DOHH2 (cell line): ENCODE measurements around the gene PTTG1.
A peak's percentile ranks its signal among the peaks of the same experiment; 100 is the strongest.

ENCODE experiments used
- H3F3A ChIP-seq: fragments of 200-600 bp; sonication (generic), shearing (Covaris generic); 2 replicates; pipeline ENCODE4 v1.6.0; 2016; ENCODE audit warnings: antibody characterized with exemption, mild to moderate bottlenecking; ENCODE audit not compliant: control insufficient read depth, insufficient read depth
- H3K27ac ChIP-seq: fragments of 200-600 bp; sonication (generic); 2 replicates; pipeline ENCODE4 v1.5.1; 2014; ENCODE audit warnings: low read depth, mild to moderate bottlenecking, low read length, moderate library complexity
- H3K27me3 ChIP-seq: fragments of 200-600 bp; sonication (generic); 2 replicates; pipeline ENCODE4 v1.6.1; 2014; ENCODE audit warnings: mild to moderate bottlenecking, low read length, mixed read lengths; ENCODE audit not compliant: control insufficient read depth
- H3K36me3 ChIP-seq: fragments of 200-600 bp; sonication (generic); 2 replicates; pipeline ENCODE4 v1.6.1; 2014; ENCODE audit warnings: mild to moderate bottlenecking, low read length, moderate library complexity, mixed read lengths; ENCODE audit not compliant: control insufficient read depth
- H3K4me1 ChIP-seq: fragments of 200-600 bp; sonication (generic); 2 replicates; pipeline ENCODE4 v1.6.1; 2014; ENCODE audit warnings: mild to moderate bottlenecking, low read length, mixed read lengths; ENCODE audit not compliant: control insufficient read depth
- H3K4me2 ChIP-seq: fragments of 200-600 bp; sonication (generic); 2 replicates; pipeline ENCODE4 v1.6.0; 2014; ENCODE audit warnings: mild to moderate bottlenecking, low read length, moderate library complexity
- H3K4me3 ChIP-seq: fragments of 200-600 bp; sonication (generic); 2 replicates; pipeline ENCODE4 v1.5.1; 2014; ENCODE audit warnings: mild to moderate bottlenecking, low read length, mixed read lengths
- H3K79me2 ChIP-seq: fragments of 200-600 bp; sonication (generic); 2 replicates; pipeline ENCODE4 v1.6.1; 2014; ENCODE audit warnings: mild to moderate bottlenecking, low read length, mixed read lengths; ENCODE audit not compliant: control insufficient read depth
- H3K9me2 ChIP-seq: fragments of 200-600 bp; sonication (generic); replicated peaks from 2 replicates; pipeline ENCODE4 v1.6.1; 2014; ENCODE audit warnings: mild to moderate bottlenecking, low read length, mixed read lengths; ENCODE audit not compliant: control insufficient read depth
- H3K9me3 ChIP-seq: fragments of 200-600 bp; sonication (generic); 2 replicates; pipeline ENCODE4 v1.6.1; 2014; ENCODE audit warnings: antibody characterized with exemption, low read length, mixed read lengths; ENCODE audit not compliant: control insufficient read depth, insufficient read depth
- H4K20me1 ChIP-seq: fragments of 200-600 bp; sonication (generic); 2 replicates; pipeline ENCODE4 v1.6.0; 2014; ENCODE audit warnings: low read depth, mild to moderate bottlenecking, antibody characterized with exemption, low read length, moderate library complexity; ENCODE audit not compliant: control insufficient read depth, insufficient read depth
- CTCF ChIP-seq: fragments of 200-600 bp; sonication (generic); IDR thresholded peaks from one replicate; pipeline ENCODE4 v1.5.1; 2014; ENCODE audit warnings: antibody characterized with exemption, mild to moderate bottlenecking, low read depth, low read length; ENCODE audit not compliant: poor library complexity, severe bottlenecking
- EZH2phosphoT487 ChIP-seq: fragments of 200-600 bp; sonication (generic); IDR thresholded peaks from 2 replicates; pipeline ENCODE4 v1.6.1; 2017; ENCODE audit warnings: borderline replicate concordance, mild to moderate bottlenecking, antibody characterized with exemption, low read length, moderate library complexity, mixed read lengths

Gene PTTG1

GRCh38 chr5:160419458-160420330 is 2.0 kb upstream of the PTTG1 start:
- H4K20me1 ChIP-seq: no peaks in the 10 kb centered on the region
- H3K4me2 ChIP-seq: peak overlapping the region; percentile 77
- H3K27ac ChIP-seq: peak overlapping the region; percentile 95
- peaks cover 72% of the 10 kb centered on the region for H3K4me1 ChIP-seq
- no peak for TF ChIP-seq EZH2phosphoT487
- no peak for TF ChIP-seq CTCF
- H3K79me2 ChIP-seq: peaks cover 82% of the 10 kb centered on the region
- peaks cover 46% of the 10 kb centered on the region for H3K36me3 ChIP-seq
- no peaks in the 10 kb centered on the region for H3K27me3 ChIP-seq
- no peaks in the 10 kb centered on the region for H3K9me2 ChIP-seq
- H3K9me3 ChIP-seq: no peaks in the 10 kb centered on the region
- peak overlapping the region; percentile 93 for H3K4me3 ChIP-seq
- peaks cover 22% of the 10 kb centered on the region for H3F3A ChIP-seq

GRCh38 chr5:160420331-160420610 is 1.4 kb upstream of the PTTG1 start:
- Histone ChIP-seq H4K20me1 (no peaks in the 10 kb centered on the region), H3K4me3 (peak overlapping the region; percentile 93), H3K4me1 (peaks cover 72% of the 10 kb centered on the region), H3K36me3 (peaks cover 46% of the 10 kb centered on the region), H3K27ac (peak overlapping the region; percentile 95), H3K4me2 (peak overlapping the region; percentile 77), H3F3A (peaks cover 26% of the 10 kb centered on the region), H3K27me3 (no peaks in the 10 kb centered on the region), H3K9me2 (no peaks in the 10 kb centered on the region), H3K79me2 (peaks cover 83% of the 10 kb centered on the region), H3K9me3 (no peaks in the 10 kb centered on the region)
- no peak for TF ChIP-seq EZH2phosphoT487
- no peak for TF ChIP-seq CTCF

GRCh38 chr5:160423099-160423498 is 1.4 kb downstream of the PTTG1 start:
- H3K4me1 ChIP-seq: peaks cover 71% of the 10 kb centered on the region
- H3K36me3 ChIP-seq: peaks cover 66% of the 10 kb centered on the region
- H4K20me1 ChIP-seq: no peaks in the 10 kb centered on the region
- no peaks in the 10 kb centered on the region for H3K27me3 ChIP-seq
- H3K4me3 ChIP-seq: peak overlapping the region; percentile 93
- TF ChIP-seq CTCF: no peak
- no peak for TF ChIP-seq EZH2phosphoT487
- no peaks in the 10 kb centered on the region for H3K9me3 ChIP-seq
- H3K4me2 ChIP-seq: peak overlapping the region; percentile 77
- peak overlapping the region; percentile 74 for H3K27ac ChIP-seq
- peaks cover 40% of the 10 kb centered on the region for H3F3A ChIP-seq
- peaks cover 75% of the 10 kb centered on the region for H3K79me2 ChIP-seq
- no peaks in the 10 kb centered on the region for H3K9me2 ChIP-seq
